Esophagus muscularis mucosa (tissue), 4 donors: ENCODE results near the gene TRIM2. TPM values are rescaled to one million over a fixed set of nuclear protein-coding genes. Genes with fewer than 3 reads are reported as not detected.

Experiments used
- DNase-seq: peaks from one replicate; pipeline ENCODE4 v3.0.0-alpha.2; 2017; ENCODE audit errors: extremely low spot score
- H3K27ac ChIP-seq, 4 donors: fragments of 200-600 bp; sonication (generic); replicated peaks in 1 of 4; 1 replicate in 3 of 4; 2 replicates in 1 of 4; pipeline ENCODE4 v1.5.1; 2016 to 2019; ENCODE audit warnings: mild to moderate bottlenecking in 1 of 4
- H3K27me3 ChIP-seq, 4 donors: fragments of 200-600 bp; sonication (generic); one replicate each; pipeline versions ENCODE4 v1.5.1 to v1.6.0; 2016 to 2019
- H3K36me3 ChIP-seq, 4 donors: fragments of 200-600 bp; sonication (generic); one replicate each; pipeline ENCODE4 v1.5.1; 2016 to 2019
- H3K4me1 ChIP-seq, 4 donors: fragments of 200-600 bp; sonication (generic); one replicate each; pipeline ENCODE4 v1.5.1; 2016 to 2019
- H3K4me3 ChIP-seq, 4 donors: fragments of 200-600 bp; sonication (generic); 1 replicate in 2 of 4; 2 replicates in 2 of 4; pipeline ENCODE4 v1.5.1; 2016 to 2019; ENCODE audit warnings: mild to moderate bottlenecking in 4 of 4, moderate library complexity in 1 of 4
- H3K9me3 ChIP-seq, 4 donors: fragments of 200-600 bp; sonication (generic); 1 replicate in 3 of 4; 2 replicates in 1 of 4; pipeline ENCODE4 v1.5.1; 2016 to 2019
- EP300 ChIP-seq: sonication (generic); formaldehyde crosslinking; IDR thresholded peaks from one replicate; pipeline ENCODE4 v1.6.1; 2017; ENCODE audit warnings: antibody characterized with exemption
- POLR2A ChIP-seq: fragments of 450-650 bp; IDR thresholded peaks from one replicate; pipeline ENCODE4 v1.6.1; 2017; ENCODE audit warnings: antibody characterized with exemption, moderate library complexity, mild to moderate bottlenecking, low read depth
- POLR2AphosphoS5 ChIP-seq, 2 donors: sonication (generic); formaldehyde crosslinking; IDR thresholded peaks; one replicate each; pipeline ENCODE4 v1.6.1; 2017; ENCODE audit warnings: antibody characterized with exemption in 2 of 2
- WGBS: methylation state at CpG from one replicate; pipeline ENCODE4 v1.1.5; 2018; 5-methylcytosine and 5-hydroxymethylcytosine counted together
- intact Hi-C: fragments of 100-400 bp; cut with DNase I; formaldehyde crosslinking; loops from one replicate; pipeline ENCODE4 v1.15.1; 2023
- total RNA-seq, 4 donors: library from RNA; depleted of rRNA; stranded (reverse); fragments of >200 nt; gene quantifications; one replicate each; pipeline versions ENCODE4 v1.1.0 to v1.2.1, GENCODE V29; 2016
- TF ChIP-seq, protein P1 (sequence below), 3 experiments: fragments of 200-600 bp in 2 of 3; fragments of 450-650 bp in 1 of 3; sonication (generic) in 2 of 3; IDR thresholded peaks; one replicate each; pipeline ENCODE4 v1.5.1; 2017 to 2019; ENCODE audit warnings: antibody characterized with exemption in 3 of 3, mild to moderate bottlenecking in 2 of 3, moderate library complexity in 1 of 3

TRIM2 gene
- total RNA-seq, 4 donors from 2014 or later = 28.3 to 36.9 (median 30.4) TPM

DNA sequence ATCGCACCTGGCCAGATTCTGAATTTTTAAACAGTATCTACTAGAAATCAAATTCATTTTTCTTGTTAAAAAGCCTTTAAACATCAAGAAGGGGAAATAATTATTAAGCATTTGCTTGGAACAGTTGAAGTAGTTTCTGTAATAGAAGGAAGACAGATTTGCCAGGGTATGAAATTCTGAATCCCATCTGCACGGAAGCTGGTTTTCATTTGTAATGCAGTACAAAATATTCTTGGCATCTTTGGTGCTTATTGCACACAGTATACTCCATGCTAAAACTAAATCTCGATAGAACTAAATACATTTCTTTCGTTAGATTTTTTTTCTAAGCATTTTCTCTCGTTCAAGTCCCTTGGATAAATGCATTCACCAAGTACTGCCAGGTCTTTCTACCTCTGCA is 25.3 kb downstream of the TRIM2 start:
- WGBS = 95% methylated on average over 5 of the region's 5 CpGs
- H3K4me1 ChIP-seq = peaks cover 43 to 70% (median 58%) of the 10 kb centered on the region in 4 donors
- H3K27me3 ChIP-seq = no peaks in the 10 kb centered on the region
- DNase-seq = no peak
- H3K9me3 ChIP-seq = no peaks in the 10 kb centered on the region
- H3K36me3 ChIP-seq = no peaks in the 10 kb centered on the region
- intact Hi-C loops = loop anchor here (10.0 kb wide), 1 partner anchor 345 kb away; no protein-coding TSS in a partner anchor
- no peak overlapping the region for H3K4me3 ChIP-seq
- TF ChIP-seq POLR2AphosphoS5 (IDR thresholded peaks at IDR 0.05) (no peak), POLR2A (no peak), EP300 (no peak)
- TF ChIP-seq, protein P1, sequence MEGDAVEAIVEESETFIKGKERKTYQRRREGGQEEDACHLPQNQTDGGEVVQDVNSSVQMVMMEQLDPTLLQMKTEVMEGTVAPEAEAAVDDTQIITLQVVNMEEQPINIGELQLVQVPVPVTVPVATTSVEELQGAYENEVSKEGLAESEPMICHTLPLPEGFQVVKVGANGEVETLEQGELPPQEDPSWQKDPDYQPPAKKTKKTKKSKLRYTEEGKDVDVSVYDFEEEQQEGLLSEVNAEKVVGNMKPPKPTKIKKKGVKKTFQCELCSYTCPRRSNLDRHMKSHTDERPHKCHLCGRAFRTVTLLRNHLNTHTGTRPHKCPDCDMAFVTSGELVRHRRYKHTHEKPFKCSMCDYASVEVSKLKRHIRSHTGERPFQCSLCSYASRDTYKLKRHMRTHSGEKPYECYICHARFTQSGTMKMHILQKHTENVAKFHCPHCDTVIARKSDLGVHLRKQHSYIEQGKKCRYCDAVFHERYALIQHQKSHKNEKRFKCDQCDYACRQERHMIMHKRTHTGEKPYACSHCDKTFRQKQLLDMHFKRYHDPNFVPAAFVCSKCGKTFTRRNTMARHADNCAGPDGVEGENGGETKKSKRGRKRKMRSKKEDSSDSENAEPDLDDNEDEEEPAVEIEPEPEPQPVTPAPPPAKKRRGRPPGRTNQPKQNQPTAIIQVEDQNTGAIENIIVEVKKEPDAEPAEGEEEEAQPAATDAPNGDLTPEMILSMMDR (IDR thresholded peaks at IDR 0.05) = no peak
- no peak overlapping the region for H3K27ac ChIP-seq

GRCh38 chr4:153232768-153233167 is 28.5 kb downstream of the TRIM2 start:
- Histone ChIP-seq H3K4me3 (no peak overlapping the region), H3K36me3 (no peaks in the 10 kb centered on the region), H3K9me3 (no peaks in the 10 kb centered on the region), H3K27me3 (no peaks in the 10 kb centered on the region), H3K4me1 (peaks cover 35 to 51% (median 44%) of the 10 kb centered on the region in 4 donors), H3K27ac (no peak overlapping the region)
- TF ChIP-seq EP300 (no peak), POLR2A (no peak), POLR2AphosphoS5 (IDR thresholded peaks at IDR 0.05) (no peak)
- TF ChIP-seq, protein P1 (IDR thresholded peaks at IDR 0.05) = no peak
- intact Hi-C loops = no loop called here
- WGBS = 67% methylated on average over 3 of the region's 3 CpGs
- no peak for DNase-seq

DNA sequence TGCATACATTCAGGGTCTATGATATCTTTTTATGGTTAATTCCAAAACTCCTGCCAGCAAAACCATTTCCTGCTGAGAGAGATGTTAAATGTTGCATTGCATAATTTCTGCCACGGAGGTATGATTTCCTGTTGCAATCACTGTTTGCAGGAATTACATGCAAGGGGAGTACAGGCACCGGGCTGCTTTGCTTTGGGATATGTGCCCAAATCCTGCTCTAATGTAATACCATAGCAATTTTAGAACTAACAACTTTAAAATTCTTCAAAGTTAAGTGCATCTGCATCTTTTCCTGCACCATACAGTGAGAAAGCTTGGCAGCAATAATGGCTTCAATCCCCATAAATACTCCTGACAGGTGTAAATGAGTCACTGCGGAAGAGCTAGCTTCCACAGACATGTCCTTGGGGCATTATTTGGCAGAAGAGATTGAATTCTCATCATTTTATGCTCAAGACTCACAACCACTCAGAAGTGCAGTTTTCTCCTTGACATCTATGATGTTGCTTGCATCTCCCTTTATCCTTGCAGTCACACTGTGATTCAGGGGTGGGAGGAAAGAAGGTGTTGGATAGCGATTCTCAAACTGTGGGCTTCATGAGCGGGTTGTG is 29.6 kb downstream of the TRIM2 start:
- no peaks in the 10 kb centered on the region for H3K9me3 ChIP-seq
- TF ChIP-seq EP300 (no peak), POLR2AphosphoS5 (IDR thresholded peaks at IDR 0.05) (peak; percentile 4 to 39)
- H3K4me3 ChIP-seq = no peak overlapping the region
- H3K27me3 ChIP-seq = no peaks in the 10 kb centered on the region
- intact Hi-C loops = no loop called here
- H3K27ac ChIP-seq = peak overlapping the region in 1 of 4 donors; percentile 53
- no peak for DNase-seq
- no peaks in the 10 kb centered on the region for H3K36me3 ChIP-seq
- H3K4me1 ChIP-seq = peaks cover 25 to 42% (median 36%) of the 10 kb centered on the region in 4 donors
- 29% methylated on average over 5 of the region's 5 CpGs for whole genome bisulfite sequencing

- TF ChIP-seq POLR2A (no peak), POLR2AphosphoS5 (IDR thresholded peaks at IDR 0.05) (no peak), EP300 (no peak)
- TF ChIP-seq, protein P1 (IDR thresholded peaks at IDR 0.05) = no peak
- H3K4me1 ChIP-seq = peaks cover 25 to 39% (median 32%) of the 10 kb centered on the region in 4 donors
- DNase-seq = no peak
- no peak overlapping the region for H3K4me3 ChIP-seq
- H3K36me3 ChIP-seq = peaks cover 0 to 1% (median 0%) of the 10 kb centered on the region in 4 donors
- no peaks in the 10 kb centered on the region for H3K9me3 ChIP-seq
- intact Hi-C loops = no loop called here
- WGBS = 83% methylated on average over 2 of the region's 2 CpGs
- no peaks in the 10 kb centered on the region for H3K27me3 ChIP-seq
- peak overlapping the region in 1 of 4 donors; percentile 53 for H3K27ac ChIP-seq
These were observed 30.6 kb downstream of the TRIM2 start for GRCh38 chr4:153234885-153235284.

- H3K27ac ChIP-seq = no peak overlapping the region
- peaks cover 0 to 13% (median 0%) of the 10 kb centered on the region in 4 donors for H3K36me3 ChIP-seq
- peaks cover 34 to 39% (median 39%) of the 10 kb centered on the region in 4 donors for H3K4me1 ChIP-seq
- intact Hi-C loops = no loop called here
- H3K9me3 ChIP-seq = no peaks in the 10 kb centered on the region
- WGBS = 95% methylated on average over 5 of the region's 5 CpGs
- H3K27me3 ChIP-seq = no peaks in the 10 kb centered on the region
- no peak for DNase-seq
- no peak for TF ChIP-seq POLR2AphosphoS5 (IDR thresholded peaks at IDR 0.05)
- TF ChIP-seq POLR2A = no peak
- no peak for TF ChIP-seq EP300
- TF ChIP-seq, protein P1 (IDR thresholded peaks at IDR 0.05) = no peak
- no peak overlapping the region for H3K4me3 ChIP-seq
These were observed 34.1 kb downstream of the TRIM2 start for GRCh38 chr4:153238135-153238919.
